ENCODE data around the gene EYS.
"Not testable (repeated sequence)": the region's sequence is repeated elsewhere in the genome, so short reads cannot be mapped to it uniquely, and the experiment has no call there.

DNA sequence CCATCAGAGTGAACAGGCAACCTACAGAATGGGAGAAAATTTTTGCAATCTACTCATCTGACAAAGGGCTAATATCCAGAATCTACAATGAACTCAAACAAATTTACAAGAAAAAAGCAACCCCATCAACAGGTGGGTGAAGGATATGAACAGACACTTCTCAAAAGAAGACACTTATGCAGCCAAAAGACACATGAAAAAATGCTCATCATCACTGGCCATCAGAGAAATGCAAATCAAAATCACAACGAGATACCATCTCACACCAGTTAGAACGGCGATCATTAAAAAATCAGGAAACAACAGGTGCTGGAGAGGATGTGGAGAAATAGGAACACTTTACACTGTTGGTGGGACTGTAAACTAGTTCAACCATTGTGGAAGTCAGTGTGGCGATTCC, 1773.1 kb downstream of the EYS start:
- TF ChIP-seq, protein P1, sequence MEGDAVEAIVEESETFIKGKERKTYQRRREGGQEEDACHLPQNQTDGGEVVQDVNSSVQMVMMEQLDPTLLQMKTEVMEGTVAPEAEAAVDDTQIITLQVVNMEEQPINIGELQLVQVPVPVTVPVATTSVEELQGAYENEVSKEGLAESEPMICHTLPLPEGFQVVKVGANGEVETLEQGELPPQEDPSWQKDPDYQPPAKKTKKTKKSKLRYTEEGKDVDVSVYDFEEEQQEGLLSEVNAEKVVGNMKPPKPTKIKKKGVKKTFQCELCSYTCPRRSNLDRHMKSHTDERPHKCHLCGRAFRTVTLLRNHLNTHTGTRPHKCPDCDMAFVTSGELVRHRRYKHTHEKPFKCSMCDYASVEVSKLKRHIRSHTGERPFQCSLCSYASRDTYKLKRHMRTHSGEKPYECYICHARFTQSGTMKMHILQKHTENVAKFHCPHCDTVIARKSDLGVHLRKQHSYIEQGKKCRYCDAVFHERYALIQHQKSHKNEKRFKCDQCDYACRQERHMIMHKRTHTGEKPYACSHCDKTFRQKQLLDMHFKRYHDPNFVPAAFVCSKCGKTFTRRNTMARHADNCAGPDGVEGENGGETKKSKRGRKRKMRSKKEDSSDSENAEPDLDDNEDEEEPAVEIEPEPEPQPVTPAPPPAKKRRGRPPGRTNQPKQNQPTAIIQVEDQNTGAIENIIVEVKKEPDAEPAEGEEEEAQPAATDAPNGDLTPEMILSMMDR (IDR thresholded peaks at IDR 0.05; ENCODE audit: low read depth, low read length) = not testable (repeated sequence)
- TF ChIP-seq POLR2A (IDR thresholded peaks at IDR 0.05; ENCODE audit: extremely low read depth, insufficient read length); MYC (IDR thresholded peaks at IDR 0.05; ENCODE audit: low read depth, low read length): not testable (repeated sequence)
- TF ChIP-seq, protein P2, sequence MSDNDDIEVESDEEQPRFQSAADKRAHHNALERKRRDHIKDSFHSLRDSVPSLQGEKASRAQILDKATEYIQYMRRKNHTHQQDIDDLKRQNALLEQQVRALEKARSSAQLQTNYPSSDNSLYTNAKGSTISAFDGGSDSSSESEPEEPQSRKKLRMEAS (IDR thresholded peaks at IDR 0.05; ENCODE audit: low read depth, low read length) = not testable (repeated sequence)
